Subcutaneous adipose tissue (tissue), 4 donors: ENCODE data around the gene SUPT6H. TPM values are rescaled to one million over a fixed set of nuclear protein-coding genes. Genes with fewer than 3 reads are reported as not detected.

ENCODE experiments used
- small RNA-seq: library from RNA; depleted of rRNA; stranded (forward); fragments of <200 nt; gene quantifications from one replicate; pipeline ENCODE3, GENCODE V24; 2016
- total RNA-seq, 4 donors: library from RNA; depleted of rRNA; stranded (reverse); fragments of >200 nt; gene quantifications; one replicate each; pipeline ENCODE4 v1.1.0, GENCODE V29; 2016
- TF ChIP-seq, protein P1 (sequence below): fragments of 450-650 bp; IDR thresholded peaks from one replicate; pipeline ENCODE4 v1.5.1; 2016; ENCODE audit warnings: low read depth, mild to moderate bottlenecking, control low read depth, antibody characterized with exemption, moderate library complexity

SUPT6H gene
- total RNA-seq, 4 donors from 2014 or later: 52.2 to 69.5 (median 61.4) TPM

DNA sequence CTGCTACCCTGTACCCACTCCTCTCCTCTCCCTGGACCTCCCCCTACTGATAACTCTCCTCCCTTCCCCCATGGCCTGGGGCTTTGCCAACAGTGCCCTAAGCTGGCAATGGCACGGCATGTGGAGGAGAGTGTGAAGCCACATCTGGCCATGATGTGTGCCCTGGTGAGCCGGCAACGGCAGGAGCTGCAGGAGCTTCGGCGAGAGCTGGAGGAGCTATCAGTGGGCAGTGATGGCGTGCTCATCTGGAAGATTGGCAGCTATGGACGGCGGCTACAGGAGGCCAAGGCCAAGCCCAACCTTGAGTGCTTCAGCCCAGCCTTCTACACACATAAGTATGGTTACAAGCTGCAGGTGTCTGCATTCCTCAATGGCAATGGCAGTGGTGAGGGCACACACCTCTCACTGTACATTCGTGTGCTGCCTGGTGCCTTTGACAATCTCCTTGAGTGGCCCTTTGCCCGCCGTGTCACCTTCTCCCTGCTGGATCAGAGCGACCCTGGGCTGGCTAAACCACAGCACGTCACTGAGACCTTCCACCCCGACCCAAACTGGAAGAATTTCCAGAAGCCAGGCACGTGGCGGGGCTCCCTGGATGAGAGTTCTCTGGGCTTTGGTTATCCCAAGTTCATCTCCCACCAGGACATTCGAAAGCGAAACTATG lies 87.0 kb downstream of the SUPT6H start:
- TF ChIP-seq, protein P1, sequence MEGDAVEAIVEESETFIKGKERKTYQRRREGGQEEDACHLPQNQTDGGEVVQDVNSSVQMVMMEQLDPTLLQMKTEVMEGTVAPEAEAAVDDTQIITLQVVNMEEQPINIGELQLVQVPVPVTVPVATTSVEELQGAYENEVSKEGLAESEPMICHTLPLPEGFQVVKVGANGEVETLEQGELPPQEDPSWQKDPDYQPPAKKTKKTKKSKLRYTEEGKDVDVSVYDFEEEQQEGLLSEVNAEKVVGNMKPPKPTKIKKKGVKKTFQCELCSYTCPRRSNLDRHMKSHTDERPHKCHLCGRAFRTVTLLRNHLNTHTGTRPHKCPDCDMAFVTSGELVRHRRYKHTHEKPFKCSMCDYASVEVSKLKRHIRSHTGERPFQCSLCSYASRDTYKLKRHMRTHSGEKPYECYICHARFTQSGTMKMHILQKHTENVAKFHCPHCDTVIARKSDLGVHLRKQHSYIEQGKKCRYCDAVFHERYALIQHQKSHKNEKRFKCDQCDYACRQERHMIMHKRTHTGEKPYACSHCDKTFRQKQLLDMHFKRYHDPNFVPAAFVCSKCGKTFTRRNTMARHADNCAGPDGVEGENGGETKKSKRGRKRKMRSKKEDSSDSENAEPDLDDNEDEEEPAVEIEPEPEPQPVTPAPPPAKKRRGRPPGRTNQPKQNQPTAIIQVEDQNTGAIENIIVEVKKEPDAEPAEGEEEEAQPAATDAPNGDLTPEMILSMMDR: no peak

DNA sequence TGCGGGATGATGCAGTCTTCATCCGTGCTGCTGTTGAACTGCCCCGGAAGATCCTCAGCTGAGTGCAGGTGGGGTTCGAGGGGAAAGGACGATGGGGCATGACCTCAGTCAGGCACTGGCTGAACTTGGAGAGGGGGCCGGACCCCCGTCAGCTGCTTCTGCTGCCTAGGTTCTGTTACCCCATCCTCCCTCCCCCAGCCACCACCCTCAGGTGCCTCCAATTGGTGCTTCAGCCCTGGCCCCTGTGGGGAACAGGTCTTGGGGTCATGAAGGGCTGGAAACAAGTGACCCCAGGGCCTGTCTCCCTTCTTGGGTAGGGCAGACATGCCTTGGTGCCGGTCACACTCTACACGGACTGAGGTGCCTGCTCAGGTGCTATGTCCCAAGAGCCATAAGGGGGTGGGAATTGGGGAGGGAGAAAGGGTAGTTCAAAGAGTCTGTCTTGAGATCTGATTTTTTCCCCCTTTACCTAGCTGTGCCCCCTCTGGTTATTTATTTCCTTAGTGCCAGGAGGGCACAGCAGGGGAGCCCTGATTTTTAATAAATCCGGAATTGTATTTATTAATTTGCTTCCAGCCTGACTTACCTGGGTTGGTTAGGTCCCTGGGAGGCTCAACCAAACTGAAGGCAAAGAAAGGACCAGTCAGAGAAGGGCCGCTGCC lies 87.6 kb downstream of the SUPT6H start:
- TF ChIP-seq, protein P1: no peak

DNA sequence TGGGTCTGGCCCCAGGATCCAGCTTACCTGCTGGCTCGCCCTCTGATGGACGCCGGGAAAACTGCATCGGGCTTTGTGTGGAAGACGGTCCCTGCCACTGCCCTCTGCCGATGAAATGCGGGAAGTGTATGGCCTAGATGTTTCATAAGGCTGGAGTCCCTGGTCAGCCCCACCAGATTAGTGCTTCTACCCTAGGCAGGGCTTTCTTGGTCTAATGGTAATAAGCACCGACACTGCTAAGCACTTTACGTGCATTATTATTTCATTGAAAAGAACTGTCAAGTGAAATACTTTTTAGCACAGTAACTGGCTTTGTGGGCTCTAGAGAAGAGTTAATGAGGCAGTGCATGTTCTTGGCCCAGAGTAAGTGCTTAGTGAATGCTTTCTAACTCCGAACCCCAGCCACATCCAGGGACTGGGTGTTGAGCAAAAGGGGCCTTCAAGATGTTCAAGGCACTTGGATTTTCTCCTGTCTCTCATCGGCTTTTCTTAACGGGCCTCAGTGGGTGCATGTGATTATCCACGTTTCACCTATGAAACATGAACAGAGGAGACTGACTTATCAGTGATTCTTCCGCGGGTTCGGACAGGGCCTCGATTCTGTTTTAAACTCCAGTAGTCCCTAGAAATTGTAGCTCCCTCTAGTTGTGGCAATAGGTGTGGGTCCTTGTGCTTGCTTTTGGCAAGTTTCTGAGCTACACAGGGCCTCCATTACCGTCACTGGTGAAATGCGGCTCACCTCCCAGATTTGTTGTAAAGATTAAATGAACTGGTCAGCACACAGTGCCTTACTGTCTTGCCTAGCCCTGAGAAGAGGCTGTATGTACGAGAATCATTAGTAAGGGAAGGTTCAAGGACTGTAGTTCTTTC lies 88.4 kb downstream of the SUPT6H start:
- TF ChIP-seq, protein P1: no peak

DNA sequence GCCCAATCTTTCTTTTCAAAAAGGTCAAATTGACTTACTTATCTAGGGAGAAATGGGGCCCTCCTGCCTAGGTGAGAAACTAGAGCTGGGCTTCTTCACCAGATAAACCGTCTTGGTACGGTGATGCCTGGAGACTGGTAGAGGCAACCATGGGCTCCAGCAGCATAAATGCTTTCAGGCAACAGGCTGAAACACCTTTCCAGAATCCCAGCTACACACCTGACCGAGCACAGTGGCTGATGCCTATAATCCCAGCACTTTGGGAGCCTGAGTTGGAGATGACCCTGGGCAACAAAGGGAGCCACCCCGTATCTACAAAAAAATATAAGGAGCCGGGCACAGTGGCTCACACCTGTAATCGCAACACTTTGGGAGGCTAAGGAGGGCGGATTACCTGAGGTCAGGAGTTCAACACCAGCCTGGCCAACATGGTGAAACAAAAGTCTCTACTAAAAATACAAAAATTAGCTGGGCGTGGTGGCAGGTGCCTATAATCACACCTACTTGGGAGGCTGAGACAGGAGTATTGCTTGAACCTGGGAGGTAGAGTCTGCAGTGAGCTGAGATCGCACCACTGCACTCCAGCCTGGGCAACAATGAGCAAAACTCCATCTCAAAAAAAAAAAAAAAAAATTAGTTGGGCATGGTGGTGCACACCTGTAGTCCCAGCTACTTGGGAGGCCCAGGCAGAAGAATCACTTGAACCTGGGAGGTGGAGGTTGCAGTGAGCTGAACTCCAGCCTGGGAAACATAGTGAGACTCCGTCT lies 89.8 kb downstream of the SUPT6H start:
- TF ChIP-seq, protein P1: no peak

Small RNA genes within 50 kb of the gene (small RNA-seq; reads per million reads assigned to genes)
- gene SNORD42A: not detected
- gene SNORD42B: not detected
- not detected for gene SNORD4A
- not detected for gene SNORD4B

Other genes with a start within 250 kb of the SUPT6H start
- gene SLC13A2, start 188.6 kb upstream of the SUPT6H start, total RNA-seq: not detected
- gene FOXN1, start 155.9 kb upstream of the SUPT6H start, total RNA-seq: not detected
- 10 to 100 TPM; 15.7 to 26.5 (median 20.8) TPM for gene UNC119, start 109.6 kb upstream of the SUPT6H start, total RNA-seq
- 10 to 100 TPM; 34.9 to 86.7 (median 46.9) TPM for gene PIGS, start 90.7 kb upstream of the SUPT6H start, total RNA-seq
- 100 to 1,000 TPM in 2 of 4 donors, 10 to 100 TPM in 2; 29.4 to 355 (median 71.1) TPM for gene ALDOC, start 85.3 kb upstream of the SUPT6H start, total RNA-seq
- 1 to 10 TPM; 1.1 to 9.0 (median 4.7) TPM for gene SPAG5, start 63.2 kb upstream of the SUPT6H start, total RNA-seq
- 10 to 100 TPM in 2 of 4 donors, 1 to 10 TPM in 2; 6.4 to 12.3 (median 9.7) TPM for gene RSKR, start 48.0 kb upstream of the SUPT6H start, total RNA-seq
- 100 to 1,000 TPM in 2 of 4 donors, 10 to 100 TPM in 2; 90.7 to 148 (median 116) TPM for gene BLTP2, start 17.0 kb upstream of the SUPT6H start, total RNA-seq
- gene SDF2, start 299 bp upstream of the SUPT6H start, total RNA-seq: 10 to 100 TPM; 37.4 to 43.7 (median 39.1) TPM
- 1 to 10 TPM in 3 of 4 donors, not detected in 1; 2.0 to 8.5 (median 2.4) TPM for gene PROCA1, start 49.7 kb downstream of the SUPT6H start, total RNA-seq
- 100 to 1,000 TPM in 1 of 4 donors, 10 to 100 TPM in 3; 43.0 to 133 (median 98.7) TPM for gene RAB34, start 55.7 kb downstream of the SUPT6H start, total RNA-seq
- 100 to 1,000 TPM; 468 to 848 (median 543) TPM for gene RPL23A, start 57.8 kb downstream of the SUPT6H start, total RNA-seq
- gene TLCD1, start 64.0 kb downstream of the SUPT6H start, total RNA-seq: 1 to 10 TPM in 3 of 4 donors, not detected in 1; 1.5 to 2.5 (median 1.6) TPM
- gene NEK8, start 66.6 kb downstream of the SUPT6H start, total RNA-seq: 1 to 10 TPM; 2.2 to 4.5 (median 2.9) TPM
- 1 to 10 TPM; 2.5 to 8.3 (median 5.2) TPM for gene TRAF4, start 81.8 kb downstream of the SUPT6H start, total RNA-seq
- gene FAM222B, start 180.6 kb downstream of the SUPT6H start, total RNA-seq: 10 to 100 TPM in 2 of 4 donors, 1 to 10 TPM in 2; 6.6 to 30.0 (median 12.1) TPM
- 10 to 100 TPM; 22.7 to 34.2 (median 25.0) TPM for gene ERAL1, start 192.8 kb downstream of the SUPT6H start, total RNA-seq
- 10 to 100 TPM; 48.1 to 76.1 (median 58.6) TPM for gene FLOT2, start 235.5 kb downstream of the SUPT6H start, total RNA-seq
- gene DHRS13, start 240.9 kb downstream of the SUPT6H start, total RNA-seq: 1 to 10 TPM; 2.1 to 3.6 (median 2.7) TPM